Neural cell (in vitro differentiated cells): ENCODE results near the gene TCIRG1. TPM values are rescaled to one million over a fixed set of nuclear protein-coding genes. Genes with fewer than 3 reads are reported as not detected.

Experiments
- H2AFZ ChIP-seq: fragments of 200-600, 300-800 bp; sonication (generic), shearing (Covaris generic); 2 replicates; pipeline ENCODE4 v1.6.0; 2014; ENCODE audit warnings: low read depth, mild to moderate bottlenecking, antibody characterized with exemption, low read length, moderate library complexity
- H3F3A ChIP-seq: fragments of 200-600 bp; shearing (Covaris generic); 2 replicates; pipeline ENCODE4 v1.6.1; 2016; ENCODE audit warnings: mild to moderate bottlenecking, moderate library complexity, mixed read lengths, antibody characterized with exemption, low read length; ENCODE audit not compliant: insufficient read depth, poor library complexity, severe bottlenecking
- H3K27ac ChIP-seq: fragments of 200-600, 300-800 bp; sonication (generic), shearing (Covaris generic); 2 replicates; pipeline ENCODE4 v1.5.1; 2014; ENCODE audit warnings: mild to moderate bottlenecking, low read length, moderate library complexity
- H3K27me3 ChIP-seq: fragments of 300-800, 200-600 bp; sonication (generic), shearing (Covaris generic); 2 replicates; pipeline ENCODE4 v1.6.0; 2014; ENCODE audit warnings: mild to moderate bottlenecking, low read depth, low read length, moderate library complexity; ENCODE audit not compliant: insufficient read depth
- H3K36me3 ChIP-seq: fragments of 300-800, 200-600 bp; sonication (generic), shearing (Covaris generic); 2 replicates; pipeline ENCODE4 v1.5.1; 2014; ENCODE audit warnings: mild to moderate bottlenecking, antibody characterized with exemption, low read length, moderate library complexity; ENCODE audit not compliant: insufficient read depth
- H3K4me2 ChIP-seq: fragments of 300-800, 200-600 bp; sonication (generic), shearing (Covaris generic); 2 replicates; pipeline ENCODE4 v1.6.0; 2014; ENCODE audit warnings: mild to moderate bottlenecking, low read length
- H3K4me3 ChIP-seq: fragments of 300-800, 200-600 bp; sonication (generic), shearing (Covaris generic); 2 replicates; pipeline ENCODE4 v1.5.1; 2014; ENCODE audit warnings: mild to moderate bottlenecking, low read length, moderate library complexity
- H3K79me2 ChIP-seq: fragments of 200-600 bp; shearing (Covaris generic); replicated peaks from 2 replicates; pipeline ENCODE4 v1.6.0; 2014; ENCODE audit warnings: mild to moderate bottlenecking, low read length, moderate library complexity; ENCODE audit not compliant: insufficient read depth
- H3K9ac ChIP-seq: fragments of 300-800, 200-600 bp; sonication (generic), shearing (Covaris generic); 2 replicates; pipeline ENCODE4 v1.6.1; 2016; ENCODE audit warnings: mild to moderate bottlenecking, low read length, mixed read lengths
- H3K9me2 ChIP-seq: fragments of 200-600 bp; shearing (Covaris generic); 2 replicates; pipeline ENCODE4 v1.6.1; 2016; ENCODE audit warnings: mild to moderate bottlenecking, low read length, mixed read lengths; ENCODE audit not compliant: insufficient read depth
- H3K9me3 ChIP-seq: fragments of 200-600, 300-800 bp; sonication (generic), shearing (Covaris generic); 2 replicates; pipeline ENCODE4 v1.6.1; 2016; ENCODE audit warnings: mild to moderate bottlenecking, mixed run types, low read length, moderate library complexity, mixed read lengths
- H4K20me1 ChIP-seq: fragments of 200-600 bp; shearing (Covaris generic); 2 replicates; pipeline ENCODE4 v1.6.1; 2016; ENCODE audit warnings: mild to moderate bottlenecking, mixed run types; ENCODE audit not compliant: insufficient read depth
- CTCF ChIP-seq: fragments of 450-650 bp; IDR thresholded peaks from 2 replicates; pipeline ENCODE4 v1.5.1; 2014; ENCODE audit warnings: antibody characterized with exemption, mild to moderate bottlenecking, moderate library complexity; ENCODE audit not compliant: poor library complexity, severe bottlenecking
- EP300 ChIP-seq: fragments of 450-650 bp; conservative IDR thresholded peaks from 2 replicates; pipeline ENCODE4 v1.6.1; 2014; ENCODE audit warnings: antibody characterized with exemption, mild to moderate bottlenecking, moderate library complexity; ENCODE audit not compliant: poor library complexity, severe bottlenecking
- EZH2 ChIP-seq: fragments of 200-600, 300-800 bp; shearing (Covaris generic), sonication (generic); IDR thresholded peaks from 2 replicates; pipeline ENCODE4 v1.6.1; 2014; ENCODE audit warnings: antibody characterized with exemption, low read length, borderline replicate concordance, mild to moderate bottlenecking; ENCODE audit not compliant: insufficient read depth, poor library complexity, severe bottlenecking
- MXI1 ChIP-seq: fragments of 450-650 bp; conservative IDR thresholded peaks from 2 replicates; pipeline ENCODE4 v1.6.1; 2014; ENCODE audit warnings: antibody characterized with exemption, mild to moderate bottlenecking; ENCODE audit not compliant: poor library complexity, severe bottlenecking
- POLR2AphosphoS5 ChIP-seq: IDR thresholded peaks from 2 replicates; pipeline ENCODE4 v1.6.1; 2012
- RAD21 ChIP-seq: fragments of 450-650 bp; conservative IDR thresholded peaks from 2 replicates; pipeline ENCODE4 v1.6.1; 2014; ENCODE audit warnings: antibody characterized with exemption, mild to moderate bottlenecking, moderate library complexity
- REST ChIP-seq: IDR thresholded peaks from 2 replicates; pipeline ENCODE4 v1.6.1; 2012; ENCODE audit warnings: borderline replicate concordance
- SMC3 ChIP-seq: fragments of 450-650 bp; conservative IDR thresholded peaks from 2 replicates; pipeline ENCODE4 v1.6.1; 2014; ENCODE audit warnings: antibody characterized with exemption, mild to moderate bottlenecking, moderate library complexity; ENCODE audit not compliant: poor library complexity
- TAF1 ChIP-seq: IDR thresholded peaks from 2 replicates; pipeline ENCODE4 v1.6.1; 2012; ENCODE audit warnings: low read depth
- polyA plus RNA-seq: library from polyadenylated mRNA; depleted of rRNA; stranded (reverse); fragments of >200 nt; gene quantifications from 2 replicates; pipeline ENCODE4 v1.2.3, GENCODE V29; 2014

TCIRG1 gene
- polyA plus RNA-seq, 1 donor from 2014 or later: 1.8 TPM

GRCh38 chr11:67999704-68000103 is 39.1 kb upstream of the TCIRG1 start:
- Histone ChIP-seq H3K27me3 (peaks cover 25% of the 10 kb centered on the region), H3K9me2 (no peaks in the 10 kb centered on the region), H3K9me3 (no peaks in the 10 kb centered on the region), H3K36me3 (no peaks in the 10 kb centered on the region), H3K27ac (no peak overlapping the region), H4K20me1 (no peaks in the 10 kb centered on the region), H3K79me2 (no peaks in the 10 kb centered on the region), H3K4me2 (no peak overlapping the region), H3K9ac (no peak overlapping the region), H3F3A (no peaks in the 10 kb centered on the region), H2AFZ (no peak overlapping the region), H3K4me3 (no peak overlapping the region)
- TF ChIP-seq SMC3 (no peak), RAD21 (no peak), MXI1 (no peak), REST (no peak), EZH2 (no peak), CTCF (no peak), POLR2AphosphoS5 (no peak), EP300 (no peak), TAF1 (no peak)

GRCh38 chr11:68002575-68002937 is 36.3 kb upstream of the TCIRG1 start:
- Histone ChIP-seq H3K27me3 (peaks cover 32% of the 10 kb centered on the region), H3K36me3 (no peaks in the 10 kb centered on the region), H2AFZ (no peak overlapping the region), H3K4me3 (no peak overlapping the region), H3K79me2 (no peaks in the 10 kb centered on the region), H4K20me1 (no peaks in the 10 kb centered on the region), H3K9me2 (no peaks in the 10 kb centered on the region), H3K27ac (no peak overlapping the region), H3K9ac (no peak overlapping the region), H3K4me2 (no peak overlapping the region), H3K9me3 (no peaks in the 10 kb centered on the region), H3F3A (no peaks in the 10 kb centered on the region)
- no peak for TF ChIP-seq EP300
- TF ChIP-seq REST: no peak
- no peak for TF ChIP-seq POLR2AphosphoS5
- no peak for TF ChIP-seq EZH2
- TF ChIP-seq CTCF: no peak
- TF ChIP-seq SMC3: no peak
- no peak for TF ChIP-seq MXI1
- TF ChIP-seq RAD21: no peak
